HepG2 (cell line): ENCODE data around the gene STK11. TPM values are rescaled to one million over a fixed set of nuclear protein-coding genes. Genes with fewer than 3 reads are reported as not detected.

Experiments
- ATAC-seq: fragments of 200-7000 bp; cut with Tn5 transposase; 3 replicates; pipeline ENCODE4 v1.9.1; 2020; ENCODE audit warnings: mild to moderate bottlenecking, moderate library complexity
- BruUV-seq: library from RNA; stranded (reverse); fragments of 400-500 nt; replicated peaks from 2 replicates; lab custom pipeline; 2021; lab: Mats Ljungman, UMichigan
- CTCF ChIA-PET: fragments of 300-600 bp; formaldehyde crosslinking; extraction: SDS; loops from one replicate; lab custom pipeline; 2021; ENCODE audit warnings: low total read pairs, inconsistent platforms, low intra/inter-chr PET ratio; lab: Yijun Ruan, JAX
- POLR2A ChIA-PET: fragments of 350-600 bp; sonication (Branson Sonifier 250); formaldehyde crosslinking; loops from one replicate; lab custom pipeline; 2020; ENCODE audit warnings: antibody characterized with exemption, inconsistent platforms; lab: Yijun Ruan, JAX
- DNase-seq: peaks from one replicate; pipeline ENCODE4 v3.0.0-alpha.2; 2015; ENCODE audit warnings: low spot score
- FAIRE-seq: peaks from 3 replicates; lab custom pipeline; 2011; peaks lifted over from hg19 to GRCh38; lab: Jason Lieb, UNC
- H2AFZ ChIP-seq: one replicate; pipeline ENCODE4 v1.6.1; 2011; ENCODE audit warnings: low read length, inconsistent platforms
- H3K27ac ChIP-seq: fragments of 300-600 bp; 3 replicates; pipeline ENCODE4 v1.8.0; 2011; ENCODE audit warnings: mixed run types, mild to moderate bottlenecking, mixed read lengths, low read length, inconsistent platforms; ENCODE audit not compliant: insufficient read depth; ENCODE audit errors: extremely low read length
- H3K27me3 ChIP-seq, 2 experiments: fragments of 200-600 bp in 1 of 2; 2 replicates in 1 of 2; 3 replicates in 1 of 2; pipeline versions ENCODE4 v1.6.0 to v1.8.0; 2011; ENCODE audit warnings: low read length in 2 of 2, mild to moderate bottlenecking in 2 of 2, moderate library complexity in 2 of 2, inconsistent platforms in 1 of 2; ENCODE audit not compliant: insufficient read depth in 2 of 2, control insufficient read depth in 1 of 2
- H3K36me3 ChIP-seq, 2 experiments: fragments of 200-600 bp in 1 of 2; replicated peaks in 1 of 2; 2 replicates in 1 of 2; 3 replicates in 1 of 2; pipeline versions ENCODE4 v1.5.1 to v1.8.0; 2011; ENCODE audit warnings: low read length in 2 of 2, inconsistent platforms in 1 of 2; ENCODE audit not compliant: insufficient read depth in 2 of 2, control insufficient read depth in 1 of 2
- H3K4me1 ChIP-seq: 2 replicates; pipeline ENCODE4 v1.5.1; 2012; ENCODE audit warnings: low read length, inconsistent platforms; ENCODE audit not compliant: insufficient read depth
- H3K4me2 ChIP-seq: 2 replicates; pipeline ENCODE4 v1.6.0; 2011; ENCODE audit warnings: low read depth, low read length, inconsistent platforms
- H3K4me3 ChIP-seq, 3 experiments: fragments of 200-600 bp in 1 of 3; sonication (generic), shearing (Covaris generic) in 1 of 3; replicated peaks in 1 of 3; 2 replicates each; pipeline ENCODE4 v1.5.1; 2011 to 2016; ENCODE audit warnings: low read length in 3 of 3, inconsistent platforms in 2 of 3, low read depth in 2 of 3, mild to moderate bottlenecking in 2 of 3, control low read depth in 1 of 3, mixed read lengths in 1 of 3; ENCODE audit not compliant: insufficient read depth in 1 of 3
- H3K79me2 ChIP-seq: one replicate; pipeline ENCODE4 v1.6.1; 2011; ENCODE audit warnings: low read length, inconsistent platforms; ENCODE audit not compliant: insufficient read depth
- H3K9ac ChIP-seq: 2 replicates; pipeline ENCODE4 v1.6.0; 2011; ENCODE audit warnings: mild to moderate bottlenecking, low read depth, low read length, inconsistent platforms; ENCODE audit not compliant: insufficient read depth
- H3K9me3 ChIP-seq: 2 replicates; pipeline ENCODE4 v1.5.1; 2012; ENCODE audit warnings: mild to moderate bottlenecking, low read length
- H4K20me1 ChIP-seq: 2 replicates; pipeline ENCODE4 v1.6.0; 2011; ENCODE audit warnings: inconsistent platforms, mild to moderate bottlenecking, low read length, moderate library complexity; ENCODE audit not compliant: insufficient read depth
- AGO2 ChIP-seq: fragments of 200-400 bp; formaldehyde crosslinking; optimal IDR thresholded peaks from 2 replicates; pipeline ENCODE3; 2017; ENCODE audit warnings: mild to moderate bottlenecking, low read depth, low read length, moderate library complexity
- CENPX ChIP-seq: sonication (generic); formaldehyde crosslinking; IDR thresholded peaks from 2 replicates; pipeline ENCODE4 v1.9.0; 2021; ENCODE audit warnings: mild to moderate bottlenecking, missing genetic modification reagents, moderate library complexity
- RBFOX2 ChIP-seq: fragments of 200-400 bp; formaldehyde crosslinking; IDR thresholded peaks from 2 replicates; pipeline ENCODE4 v1.6.1; 2017; ENCODE audit warnings: low read depth, mild to moderate bottlenecking, low read length
- THRA ChIP-seq: sonication (generic); formaldehyde crosslinking; IDR thresholded peaks from 2 replicates; pipeline ENCODE4 v1.4.0; 2020; ENCODE audit warnings: missing genetic modification reagents, borderline replicate concordance
- WGBS: methylation state at CpG from one replicate; pipeline ENCODE4 v1.1.6; 2017; ENCODE audit warnings: low lambda C conversion rate; 5-methylcytosine and 5-hydroxymethylcytosine counted together
- in situ Hi-C: cut with HindIII; loops from 2 replicates; pipeline ENCODE4 v1.10.0; 2017; ENCODE audit warnings: low pct_unique_long_range_greater_than_20kb; ENCODE audit not compliant: extremely low pct_ligation_motif_present
- intact Hi-C: fragments of 100-400 bp; cut with micrococcal nuclease; formaldehyde crosslinking; loops from one replicate; pipeline ENCODE4 v1.10.0; 2022; ENCODE audit not compliant: unreplicated experiment
- polyA plus RNA-seq, 8 experiments: library from polyadenylated mRNA; depleted of rRNA in 3 of 8; stranded (reverse) in 7 of 8; unstranded in 1 of 8; fragments of >200 nt; fragmentation: Illumina TruSeq in 4 of 8; extraction: Trizol in 4 of 8; gene quantifications; 2 replicates each; pipeline versions ENCODE4 v1.2.1 to v1.2.3, GENCODE V29; 2011 to 2016; ENCODE audit warnings: low read depth in 4 of 8, missing spikeins in 1 of 8, mixed read lengths in 1 of 8; ENCODE audit not compliant: insufficient read depth in 1 of 8
- total RNA-seq, 5 experiments: library from RNA; depleted of rRNA; stranded (reverse); fragments of >200 nt; fragmentation: Illumina TruSeq; extraction: Trizol; gene quantifications; 2 replicates each; pipeline ENCODE4 v1.2.3, GENCODE V29; 2016; ENCODE audit warnings: low read depth in 1 of 5

STK11 gene
- total and polyA plus RNA-seq, 2 of the 13 experiments (the other 11 are each of a cell fraction or from before 2014, with no cell fraction given), result 27.5 to 43.6 TPM

DNA sequence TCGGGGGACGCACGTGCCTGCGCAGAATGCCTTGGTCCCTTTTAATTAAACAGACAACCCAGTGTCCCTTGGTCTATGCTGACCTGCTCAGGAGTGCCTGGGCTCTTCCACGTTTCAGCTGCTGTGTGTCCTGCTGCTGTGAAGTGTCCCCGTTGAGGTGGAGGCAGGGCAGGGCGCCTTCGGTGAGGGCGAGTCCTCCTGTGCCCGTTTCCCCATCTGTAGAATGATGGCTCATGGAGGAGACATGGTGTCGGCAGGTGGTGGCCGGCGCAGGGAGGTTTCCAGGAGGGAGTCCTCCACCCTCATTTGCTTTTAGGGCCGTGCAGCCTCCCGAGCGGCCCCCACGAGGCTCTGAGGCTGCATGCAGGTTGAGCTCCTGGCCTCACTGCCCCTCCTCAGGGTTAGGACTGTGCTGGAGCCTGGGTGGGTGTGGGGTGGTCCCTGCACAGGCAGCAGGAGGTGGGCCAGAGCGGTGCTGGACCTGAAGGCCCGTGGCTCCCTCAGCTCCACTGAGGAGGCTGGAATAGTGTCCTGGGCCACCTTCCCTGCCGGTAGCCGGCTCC lies 8.8 kb downstream of the STK11 start:
- H3K9me3 ChIP-seq, result no peaks in the 10 kb centered on the region
- peaks cover 14 to 34% of the 10 kb centered on the region in 2 experiments; a peak in 4 of 5 replicates for H3K36me3 ChIP-seq
- intact Hi-C loops (no loop called here), in situ Hi-C loops (no loop called here)
- no peak overlapping the region for H3K4me3 ChIP-seq
- no peak overlapping the region for H3K4me2 ChIP-seq
- 95% methylated on average over 17 of the region's 21 CpGs for WGBS
- H3K9ac ChIP-seq, result no peak overlapping the region
- H3K79me2 ChIP-seq, result peaks cover 87% of the 10 kb centered on the region
- CTCF ChIA-PET, result no interaction called here
- no peak for ATAC-seq
- 0 out of 2 replicates have a peak, but pooled peaks have one; percentile 2 for TF ChIP-seq RBFOX2
- no peak for TF ChIP-seq CENPX (CRISPR knock-in tag)
- TF ChIP-seq, all 625 proteins: peak for 1
- FAIRE-seq, result no peak
- POLR2A ChIA-PET, result interaction anchor here (0.6 to 0.7 kb wide), 2 partner anchors 18 to 189 kb away, joined by 3 read pairs; no protein-coding TSS in a partner anchor
- Histone ChIP-seq H4K20me1 (peaks cover 54% of the 10 kb centered on the region), H3K27ac (no peak overlapping the region), H3K4me1 (peaks cover 48% of the 10 kb centered on the region), H3K27me3 (no peaks in the 10 kb centered on the region), H2AFZ (no peak overlapping the region)
- BruUV-seq, result no TSS peak
- no peak for DNase-seq

GRCh38 chr19:1214862-1215731 lies 9.5 kb downstream of the STK11 start:
- 98% methylated on average over 5 of the region's 26 CpGs for WGBS
- BruUV-seq, result no TSS peak
- Histone ChIP-seq H3K36me3 (peaks cover 11 to 29% of the 10 kb centered on the region in 2 experiments; a peak in 4 of 5 replicates), H3K9ac (no peak overlapping the region), H4K20me1 (peaks cover 48% of the 10 kb centered on the region), H3K27ac (no peak overlapping the region), H3K4me1 (peaks cover 42% of the 10 kb centered on the region), H2AFZ (no peak overlapping the region), H3K79me2 (peaks cover 80% of the 10 kb centered on the region), H3K4me2 (no peak overlapping the region), H3K4me3 (no peak overlapping the region), H3K9me3 (no peaks in the 10 kb centered on the region), H3K27me3 (no peaks in the 10 kb centered on the region)
- in situ Hi-C loops, result no loop called here
- ATAC-seq (no peak), FAIRE-seq (no peak), DNase-seq (no peak)
- TF ChIP-seq AGO2 (peak; percentile 20), THRA (no peak)
- intact Hi-C loops, result no loop called here
- CTCF ChIA-PET, result no interaction called here
- POLR2A ChIA-PET, result no interaction called here
